ENCODE results near the gene ITPKA. TPM values are rescaled to one million over a fixed set of nuclear protein-coding genes. Genes with fewer than 3 reads are reported as not detected.

The ITPKA gene
- polyA plus RNA-seq, 1 of the 3 experiments (the other 2 are of a cell fraction) = 2.2 TPM

DNA sequence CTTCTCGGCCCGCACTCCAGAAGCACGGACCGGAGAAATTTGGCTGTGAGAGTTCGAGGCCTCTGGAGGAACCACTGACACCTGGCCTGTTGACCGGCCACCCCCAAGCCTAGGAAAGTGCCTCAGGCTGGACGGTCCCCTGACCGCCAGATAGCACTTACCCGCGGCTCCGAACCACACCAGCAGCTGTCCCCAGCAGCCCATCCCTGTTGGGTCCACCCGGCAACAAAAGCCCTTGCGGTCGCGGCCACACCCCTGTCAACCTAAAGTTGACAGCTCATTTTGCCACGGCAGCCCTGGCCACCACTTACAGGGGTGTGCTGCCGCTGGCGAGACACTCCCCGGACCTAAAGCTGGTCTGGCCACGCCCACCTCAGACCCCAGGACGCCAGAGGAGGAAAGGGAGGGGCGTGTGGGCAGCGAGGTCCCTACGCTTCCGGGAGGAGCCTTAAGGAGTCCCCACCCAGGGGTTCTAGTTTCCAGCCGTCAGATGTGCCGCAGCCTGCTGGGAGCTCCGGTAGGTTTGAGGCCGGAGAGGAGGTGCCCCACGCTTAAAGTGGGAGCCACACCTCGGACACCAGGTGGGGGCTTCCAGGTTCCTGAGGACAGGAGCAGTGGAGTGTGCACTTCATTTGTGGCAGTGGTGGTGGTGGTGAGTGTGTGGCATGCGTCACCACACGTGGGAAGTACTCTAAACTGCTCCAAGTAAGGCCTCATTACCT lies 20.0 kb downstream of the ITPKA start, which contains the start of gene LTK (continued):
- no peak for TF ChIP-seq CHD2 (IDR thresholded peaks at IDR 0.05; ENCODE audit: low read length, partially characterized antibody)
- TF ChIP-seq RAD21 (IDR thresholded peaks at IDR 0.05; ENCODE audit: low read length) = no peak

- 93% methylated on average over 8 of the region's 8 CpGs for WGBS (ENCODE audit: low lambda C conversion rate)
- Histone ChIP-seq H3K4me1 (ENCODE audit: control insufficient read depth in 1 of 2, insufficient read depth in 2 of 2, low read depth in 1 of 2, low read length in 1 of 2) (peaks cover 0 to 8% of the 10 kb centered on the region in 2 experiments; a peak in 1 of 4 replicates), H3F3A (replicated peaks; ENCODE audit: insufficient read depth) (no peaks in the 10 kb centered on the region), H3K4me2 (no peak overlapping the region), H3K36me3 (replicated peaks in 1 of 2; ENCODE audit: control insufficient read depth in 1 of 2, insufficient read depth in 2 of 2, low read length in 1 of 2) (peaks cover 6 to 7% of the 10 kb centered on the region in 2 experiments), H2AFZ (ENCODE audit: low read depth) (no peak overlapping the region), H3K27ac (ENCODE audit: low read depth in 2 of 2, low read length in 1 of 2) (no peak overlapping the region), H3K27me3 (ENCODE audit: insufficient read depth) (peaks cover 1% of the 10 kb centered on the region; the same call in 1 of the 2 replicates), H3K79me2 (ENCODE audit: insufficient read depth) (no peaks in the 10 kb centered on the region), H3K9me3 (no peaks in the 10 kb centered on the region), H3K9me2 (no peaks in the 10 kb centered on the region), H3K9ac (no peak overlapping the region), H3K4me3 (ENCODE audit: low read depth in 2 of 2, low read length in 1 of 2) (no peak overlapping the region), H4K20me1 (ENCODE audit: insufficient read depth) (no peaks in the 10 kb centered on the region)
- ChIA-PET CTCF (interaction anchor here (1.4 to 1.8 kb wide), 2 partner anchors 11 to 40 kb away, joined by 5 read pairs; no protein-coding TSS in a partner anchor), POLR2A (interaction anchor here (0.7 to 1.4 kb wide), 3 partner anchors 13 to 26 kb away, joined by 3 to 4 read pairs (median 3); partner anchors contain the start of gene RPAP1)
- TF ChIP-seq RXRA (IDR thresholded peaks at IDR 0.05; ENCODE audit: borderline replicate concordance, low read depth) (no peak), GATA2 (CRISPR knock-in tag; IDR thresholded peaks at IDR 0.05) (no peak), FOXM1 (IDR thresholded peaks at IDR 0.05; ENCODE audit: low read depth) (no peak), SMC3 (IDR thresholded peaks at IDR 0.05; ENCODE audit: low read depth, low read length) (no peak), MEF2A (IDR thresholded peaks at IDR 0.05; ENCODE audit: borderline replicate concordance, low read depth) (no peak), SIN3A (IDR thresholded peaks at IDR 0.05; ENCODE audit: borderline replicate concordance, low read depth, low read length) (no peak)
- TF ChIP-seq, protein P1, sequence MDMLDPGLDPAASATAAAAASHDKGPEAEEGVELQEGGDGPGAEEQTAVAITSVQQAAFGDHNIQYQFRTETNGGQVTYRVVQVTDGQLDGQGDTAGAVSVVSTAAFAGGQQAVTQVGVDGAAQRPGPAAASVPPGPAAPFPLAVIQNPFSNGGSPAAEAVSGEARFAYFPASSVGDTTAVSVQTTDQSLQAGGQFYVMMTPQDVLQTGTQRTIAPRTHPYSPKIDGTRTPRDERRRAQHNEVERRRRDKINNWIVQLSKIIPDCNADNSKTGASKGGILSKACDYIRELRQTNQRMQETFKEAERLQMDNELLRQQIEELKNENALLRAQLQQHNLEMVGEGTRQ (IDR thresholded peaks at IDR 0.05; ENCODE audit: borderline replicate concordance, low read depth, low read length) = no peak
- TF ChIP-seq, protein P2, sequence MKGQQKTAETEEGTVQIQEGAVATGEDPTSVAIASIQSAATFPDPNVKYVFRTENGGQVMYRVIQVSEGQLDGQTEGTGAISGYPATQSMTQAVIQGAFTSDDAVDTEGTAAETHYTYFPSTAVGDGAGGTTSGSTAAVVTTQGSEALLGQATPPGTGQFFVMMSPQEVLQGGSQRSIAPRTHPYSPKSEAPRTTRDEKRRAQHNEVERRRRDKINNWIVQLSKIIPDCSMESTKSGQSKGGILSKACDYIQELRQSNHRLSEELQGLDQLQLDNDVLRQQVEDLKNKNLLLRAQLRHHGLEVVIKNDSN (IDR thresholded peaks at IDR 0.05; ENCODE audit: borderline replicate concordance, low read depth) = no peak
- no peak for DNase-seq
Measured at GRCh38 chr15:41517895-41518449, 24.3 kb downstream of the ITPKA start.

DNA sequence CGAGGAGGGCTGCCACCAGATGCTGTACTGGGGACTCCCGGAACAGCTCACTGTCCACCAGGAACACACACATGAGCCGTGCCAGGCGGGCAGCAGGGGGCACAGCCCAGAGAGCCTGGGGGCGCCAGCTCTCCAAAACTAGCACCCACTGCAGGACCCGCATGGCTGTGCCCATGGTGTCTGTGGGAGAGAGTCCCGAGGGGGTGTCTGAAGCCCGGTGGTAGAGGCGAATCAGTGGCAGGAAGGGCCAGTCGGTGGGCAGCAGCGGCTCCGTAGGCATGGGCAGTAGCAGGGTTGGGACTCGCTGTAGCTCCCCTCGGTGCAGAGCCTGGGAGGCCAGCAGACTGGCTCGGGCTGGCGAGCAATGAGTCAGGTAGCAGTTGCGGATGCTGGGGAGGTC lies 27.0 kb downstream of the ITPKA start:
- POLR2A ChIA-PET = interaction anchor here (0.5 to 1.5 kb wide), 3 partner anchors 12 to 103 kb away, joined by 3 to 5 read pairs (median 3); no protein-coding TSS in a partner anchor
- Histone ChIP-seq H3K9ac (no peak overlapping the region), H3K27ac (ENCODE audit: low read depth in 2 of 2, low read length in 1 of 2) (no peak overlapping the region), H3K36me3 (replicated peaks in 1 of 2; ENCODE audit: control insufficient read depth in 1 of 2, insufficient read depth in 2 of 2, low read length in 1 of 2) (peaks cover 6 to 7% of the 10 kb centered on the region in 2 experiments), H3K4me2 (no peak overlapping the region), H3K79me2 (ENCODE audit: insufficient read depth) (no peaks in the 10 kb centered on the region), H4K20me1 (ENCODE audit: insufficient read depth) (no peaks in the 10 kb centered on the region), H3K4me1 (ENCODE audit: control insufficient read depth in 1 of 2, insufficient read depth in 2 of 2, low read depth in 1 of 2, low read length in 1 of 2) (no peaks in the 10 kb centered on the region), H3K9me3 (no peaks in the 10 kb centered on the region), H3K27me3 (ENCODE audit: insufficient read depth) (no peaks in the 10 kb centered on the region), H2AFZ (ENCODE audit: low read depth) (no peak overlapping the region), H3F3A (replicated peaks; ENCODE audit: insufficient read depth) (no peaks in the 10 kb centered on the region), H3K4me3 (ENCODE audit: low read depth in 2 of 2, low read length in 1 of 2) (no peak overlapping the region), H3K9me2 (no peaks in the 10 kb centered on the region)
- CTCF ChIA-PET = interaction anchor here (1.1 to 1.2 kb wide), 2 partner anchors 8 to 55 kb away, joined by 3 to 4 read pairs; no protein-coding TSS in a partner anchor
- TF ChIP-seq RXRA (IDR thresholded peaks at IDR 0.05; ENCODE audit: borderline replicate concordance, low read depth) = no peak
- TF ChIP-seq NFIC (IDR thresholded peaks at IDR 0.05; ENCODE audit: borderline replicate concordance) = no peak
- TF ChIP-seq, protein P3, sequence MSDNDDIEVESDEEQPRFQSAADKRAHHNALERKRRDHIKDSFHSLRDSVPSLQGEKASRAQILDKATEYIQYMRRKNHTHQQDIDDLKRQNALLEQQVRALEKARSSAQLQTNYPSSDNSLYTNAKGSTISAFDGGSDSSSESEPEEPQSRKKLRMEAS (IDR thresholded peaks at IDR 0.05; ENCODE audit: low read depth) = no peak
- DNase-seq = no peak
- 100% methylated on average over 2 of the region's 17 CpGs for WGBS (ENCODE audit: low lambda C conversion rate)
